Subcutaneous adipose tissue (tissue), 4 donors: ENCODE results near the gene CES5A. TPM values are rescaled to one million over a fixed set of nuclear protein-coding genes. Genes with fewer than 3 reads are reported as not detected.

Source experiments
- total RNA-seq, 4 donors: library from RNA; depleted of rRNA; stranded (reverse); fragments of >200 nt; gene quantifications; one replicate each; pipeline ENCODE4 v1.1.0, GENCODE V29; 2016
- TF ChIP-seq, protein P1 (sequence below): fragments of 450-650 bp; IDR thresholded peaks from one replicate; pipeline ENCODE4 v1.5.1; 2016; ENCODE audit warnings: low read depth, mild to moderate bottlenecking, control low read depth, antibody characterized with exemption, moderate library complexity

Gene CES5A
- total RNA-seq, 4 donors from 2014 or later: not detected

DNA sequence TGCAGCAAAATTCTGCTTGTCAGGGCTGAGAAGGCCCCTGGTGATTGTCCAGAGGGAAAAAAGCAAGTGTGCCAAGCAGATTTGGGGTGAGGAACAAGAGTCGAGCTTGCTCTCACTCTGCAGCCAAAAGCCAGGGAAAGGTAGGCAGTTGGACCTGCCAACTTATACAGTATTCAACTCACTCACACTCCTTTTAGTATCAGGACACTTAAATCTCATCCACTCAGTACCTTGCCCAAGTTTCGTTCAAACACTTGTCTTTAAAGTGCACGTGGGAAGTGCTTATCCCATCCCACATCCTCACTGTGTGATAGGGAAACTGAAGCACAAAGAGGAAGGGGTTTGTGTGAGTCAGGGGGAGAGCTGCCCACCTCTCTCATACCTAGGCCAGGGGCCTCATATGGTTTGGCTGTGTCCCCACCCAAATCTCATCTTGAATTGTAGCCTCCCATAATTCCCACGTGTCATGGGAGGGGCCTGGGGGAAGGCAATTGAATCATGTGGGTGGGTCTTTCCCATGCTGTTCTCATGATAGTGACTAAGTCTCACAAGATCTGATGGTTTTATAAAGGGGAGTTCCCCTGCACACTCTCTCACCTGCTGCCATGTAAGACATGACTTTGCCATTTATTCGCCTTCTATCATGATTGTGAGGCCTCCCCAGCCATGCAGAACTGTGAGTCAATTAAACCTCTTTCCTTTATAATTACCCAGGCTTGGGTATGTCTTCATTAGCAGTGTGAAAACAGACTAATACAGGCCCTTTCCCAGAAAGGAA lies 25.6 kb upstream of the CES5A start:
- TF ChIP-seq, protein P1, sequence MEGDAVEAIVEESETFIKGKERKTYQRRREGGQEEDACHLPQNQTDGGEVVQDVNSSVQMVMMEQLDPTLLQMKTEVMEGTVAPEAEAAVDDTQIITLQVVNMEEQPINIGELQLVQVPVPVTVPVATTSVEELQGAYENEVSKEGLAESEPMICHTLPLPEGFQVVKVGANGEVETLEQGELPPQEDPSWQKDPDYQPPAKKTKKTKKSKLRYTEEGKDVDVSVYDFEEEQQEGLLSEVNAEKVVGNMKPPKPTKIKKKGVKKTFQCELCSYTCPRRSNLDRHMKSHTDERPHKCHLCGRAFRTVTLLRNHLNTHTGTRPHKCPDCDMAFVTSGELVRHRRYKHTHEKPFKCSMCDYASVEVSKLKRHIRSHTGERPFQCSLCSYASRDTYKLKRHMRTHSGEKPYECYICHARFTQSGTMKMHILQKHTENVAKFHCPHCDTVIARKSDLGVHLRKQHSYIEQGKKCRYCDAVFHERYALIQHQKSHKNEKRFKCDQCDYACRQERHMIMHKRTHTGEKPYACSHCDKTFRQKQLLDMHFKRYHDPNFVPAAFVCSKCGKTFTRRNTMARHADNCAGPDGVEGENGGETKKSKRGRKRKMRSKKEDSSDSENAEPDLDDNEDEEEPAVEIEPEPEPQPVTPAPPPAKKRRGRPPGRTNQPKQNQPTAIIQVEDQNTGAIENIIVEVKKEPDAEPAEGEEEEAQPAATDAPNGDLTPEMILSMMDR: no peak

DNA sequence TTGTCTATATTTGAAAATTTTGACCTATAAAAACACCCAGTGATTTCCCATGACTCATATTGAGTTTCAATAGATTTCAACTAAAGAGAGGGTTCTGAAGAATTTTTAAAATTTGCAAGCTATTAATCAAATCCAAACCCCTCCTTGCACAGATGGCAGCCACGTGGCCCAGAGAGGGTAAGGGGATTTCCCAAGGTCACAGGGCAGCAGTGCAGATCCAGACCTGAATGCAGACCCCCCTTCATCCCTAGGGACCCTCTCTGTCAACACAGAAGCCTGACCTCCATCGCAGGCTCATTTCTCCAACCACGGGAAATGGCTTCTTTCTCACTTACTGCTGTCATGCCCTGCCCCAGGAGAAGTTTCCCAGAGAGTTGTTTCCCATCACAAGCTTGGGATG lies 24.7 kb upstream of the CES5A start:
- TF ChIP-seq, protein P1: no peak

DNA sequence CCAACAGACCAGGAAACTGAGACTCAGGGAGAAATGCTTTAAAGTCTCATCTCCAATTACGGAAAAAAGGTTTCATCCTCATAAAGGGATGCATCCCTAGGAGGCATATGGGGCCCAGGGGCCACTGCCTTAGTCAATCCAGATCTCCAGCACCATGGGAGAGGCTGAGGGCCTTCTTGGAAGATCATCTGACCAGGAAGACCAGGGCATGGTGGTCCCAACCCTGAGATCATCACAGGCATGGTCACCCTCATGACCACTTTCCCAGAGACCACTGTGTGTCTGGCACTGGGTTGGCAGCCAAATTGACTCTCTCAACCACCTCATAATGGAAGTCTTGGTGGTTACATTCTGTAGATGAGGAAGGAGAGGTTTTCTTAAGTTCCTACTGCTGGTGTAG lies 23.4 kb upstream of the CES5A start:
- TF ChIP-seq, protein P1: no peak

DNA sequence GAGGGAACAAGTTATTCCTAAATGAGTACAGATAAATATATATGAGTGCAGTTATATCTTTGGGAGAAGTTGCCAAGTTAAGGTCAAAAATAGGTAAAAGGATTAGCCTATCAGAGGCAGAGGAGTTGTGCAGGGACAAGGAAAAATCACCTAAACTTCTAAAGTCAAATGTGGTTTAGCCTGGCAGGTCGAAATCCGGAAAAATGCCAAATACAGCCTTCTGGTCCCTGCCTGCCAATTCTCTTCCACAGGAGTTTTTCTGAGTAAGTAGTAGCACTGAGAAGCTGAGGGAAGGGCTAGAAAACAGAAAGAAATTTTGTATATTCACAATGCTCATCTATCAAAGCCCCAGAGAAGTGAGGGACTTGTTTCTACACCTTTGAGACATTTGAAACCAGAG lies 17.6 kb upstream of the CES5A start:
- TF ChIP-seq, protein P1: no peak

DNA sequence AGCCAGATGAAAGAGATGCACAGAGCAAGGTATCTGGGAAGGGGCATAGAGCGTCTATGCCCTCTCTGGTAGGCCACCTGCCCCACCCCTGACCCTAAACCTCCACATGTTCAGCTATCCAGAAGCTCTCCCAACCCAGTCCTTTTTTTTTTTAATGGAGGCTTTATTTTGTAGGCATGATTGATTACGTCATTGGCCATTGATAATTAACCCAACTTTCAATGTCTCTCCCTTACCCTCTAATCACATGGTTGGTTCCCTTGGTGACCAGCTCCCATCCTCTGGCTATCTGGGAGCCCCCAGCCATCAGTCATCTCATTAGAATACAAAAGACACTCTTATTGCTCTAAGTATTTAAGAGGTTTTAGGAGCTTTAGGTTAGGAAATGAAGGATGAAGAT lies 14.3 kb upstream of the CES5A start:
- TF ChIP-seq, protein P1: no peak

DNA sequence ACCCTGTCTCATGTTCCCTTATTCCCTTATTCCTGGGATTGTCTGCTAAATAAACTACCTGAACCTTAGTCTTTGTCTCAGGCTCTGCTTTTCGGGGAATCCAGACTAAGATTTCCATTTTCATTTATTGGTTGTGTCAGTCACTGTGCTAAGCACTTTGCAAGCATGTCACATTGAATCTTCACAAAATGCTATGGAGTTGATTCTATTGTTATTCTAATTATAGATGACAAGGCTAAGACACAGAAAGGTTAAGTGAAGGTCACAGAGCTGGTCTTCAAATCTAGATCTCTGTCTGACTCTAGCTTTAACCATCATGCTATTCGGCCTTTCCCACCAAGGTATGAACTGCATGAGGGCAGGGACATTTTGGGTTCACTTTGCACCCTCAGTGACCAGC lies 13.4 kb upstream of the CES5A start:
- TF ChIP-seq, protein P1: no peak

DNA sequence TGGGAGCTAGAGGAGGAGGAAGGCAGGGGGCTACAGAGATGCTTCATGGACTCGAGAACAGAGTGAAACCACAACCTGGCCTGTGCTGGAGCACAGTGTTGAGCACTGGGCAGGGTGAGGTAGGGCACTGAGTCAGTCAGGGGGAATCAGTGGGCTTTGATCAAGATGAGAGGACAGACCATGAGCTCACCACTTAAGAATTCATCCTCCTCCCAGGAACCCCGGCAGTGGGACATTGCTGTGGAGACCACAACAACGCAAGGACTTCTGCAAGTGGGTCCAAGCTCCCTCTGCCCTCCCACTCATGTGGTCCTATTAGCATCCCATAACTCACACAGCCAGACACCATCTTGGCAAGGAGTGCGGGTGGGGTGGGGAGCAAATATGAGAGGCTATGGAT lies 1.7 kb upstream of the CES5A start:
- TF ChIP-seq, protein P1: no peak
